GM20000 (cell line): ENCODE data around the gene SURF2.
A peak's percentile ranks its signal among the peaks of the same experiment; 100 is the strongest.

ENCODE experiments used
- DNase-seq: peaks from one replicate; pipeline ENCODE4 v3.0.0; 2012; ENCODE audit warnings: low spot score
- TF ChIP-seq, protein P1 (sequence below): IDR thresholded peaks from 2 replicates; pipeline ENCODE4 v1.5.1; 2012; ENCODE audit warnings: mild to moderate bottlenecking, control low read depth; ENCODE audit errors: extremely low read depth, missing control alignments

Gene SURF2

DNA sequence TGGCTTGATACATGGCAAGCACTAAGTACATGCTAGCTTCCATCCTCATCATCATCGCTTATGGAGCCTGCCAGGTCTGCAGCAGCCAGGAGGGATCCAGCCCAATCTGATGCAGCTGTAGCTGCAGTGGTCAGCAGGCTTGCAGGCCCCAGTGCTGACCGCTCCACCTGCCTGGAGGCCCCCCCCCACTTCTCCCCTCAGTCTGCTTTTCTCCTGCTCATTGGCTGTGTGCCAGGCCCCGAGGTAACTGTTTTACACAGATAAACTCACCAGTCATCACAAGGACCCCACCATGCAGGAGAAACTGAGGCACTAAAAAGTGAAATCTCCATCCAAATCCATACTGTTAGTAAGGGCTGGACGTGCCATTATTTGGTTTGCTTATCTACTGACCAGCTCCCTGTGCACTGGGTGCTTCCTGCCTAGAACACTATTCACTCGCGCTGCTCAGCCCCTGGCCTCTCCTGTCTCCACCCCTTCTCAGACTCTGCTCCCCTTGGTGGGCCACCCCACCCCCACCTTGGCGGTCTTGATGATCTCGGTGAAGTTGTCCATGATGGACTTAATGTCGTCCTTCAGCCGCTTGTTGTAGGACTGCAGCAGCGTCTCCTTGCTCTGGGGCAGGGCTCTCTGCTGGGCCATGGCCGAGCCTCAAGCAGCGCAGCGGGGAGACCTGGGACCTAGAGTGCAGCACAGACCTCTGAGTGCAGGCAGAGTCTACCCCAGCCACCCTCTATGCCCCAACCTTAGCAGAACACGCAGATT lies 10.1 kb upstream of the SURF2 start:
- TF ChIP-seq, protein P1, sequence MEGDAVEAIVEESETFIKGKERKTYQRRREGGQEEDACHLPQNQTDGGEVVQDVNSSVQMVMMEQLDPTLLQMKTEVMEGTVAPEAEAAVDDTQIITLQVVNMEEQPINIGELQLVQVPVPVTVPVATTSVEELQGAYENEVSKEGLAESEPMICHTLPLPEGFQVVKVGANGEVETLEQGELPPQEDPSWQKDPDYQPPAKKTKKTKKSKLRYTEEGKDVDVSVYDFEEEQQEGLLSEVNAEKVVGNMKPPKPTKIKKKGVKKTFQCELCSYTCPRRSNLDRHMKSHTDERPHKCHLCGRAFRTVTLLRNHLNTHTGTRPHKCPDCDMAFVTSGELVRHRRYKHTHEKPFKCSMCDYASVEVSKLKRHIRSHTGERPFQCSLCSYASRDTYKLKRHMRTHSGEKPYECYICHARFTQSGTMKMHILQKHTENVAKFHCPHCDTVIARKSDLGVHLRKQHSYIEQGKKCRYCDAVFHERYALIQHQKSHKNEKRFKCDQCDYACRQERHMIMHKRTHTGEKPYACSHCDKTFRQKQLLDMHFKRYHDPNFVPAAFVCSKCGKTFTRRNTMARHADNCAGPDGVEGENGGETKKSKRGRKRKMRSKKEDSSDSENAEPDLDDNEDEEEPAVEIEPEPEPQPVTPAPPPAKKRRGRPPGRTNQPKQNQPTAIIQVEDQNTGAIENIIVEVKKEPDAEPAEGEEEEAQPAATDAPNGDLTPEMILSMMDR: no peak
- no peak for DNase-seq

DNA sequence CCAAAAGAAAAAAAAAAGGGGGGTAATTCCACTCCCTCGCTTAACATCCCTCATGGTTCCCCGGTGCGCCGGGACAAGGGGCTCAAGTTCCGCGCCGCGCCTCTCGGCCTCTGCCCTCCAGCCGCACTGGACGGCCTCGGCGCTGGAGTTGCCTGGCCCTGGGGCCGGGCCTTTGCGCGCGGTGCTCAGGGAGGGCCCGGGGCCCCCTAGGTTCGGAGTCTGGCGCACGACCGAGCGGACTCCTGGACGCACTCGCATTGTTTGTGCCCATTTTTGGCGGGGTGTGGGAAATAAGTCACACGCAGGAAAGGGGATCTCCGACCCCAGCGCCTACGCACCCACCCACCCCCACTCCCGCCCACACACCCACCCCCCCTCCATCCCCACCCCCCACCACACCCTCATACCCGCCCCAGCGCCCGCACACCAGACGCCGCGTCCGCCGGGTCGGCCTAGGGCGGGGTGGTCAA lies 8.8 kb upstream of the SURF2 start:
- peak; percentile 80 for DNase-seq
- TF ChIP-seq, protein P1: no peak

DNA sequence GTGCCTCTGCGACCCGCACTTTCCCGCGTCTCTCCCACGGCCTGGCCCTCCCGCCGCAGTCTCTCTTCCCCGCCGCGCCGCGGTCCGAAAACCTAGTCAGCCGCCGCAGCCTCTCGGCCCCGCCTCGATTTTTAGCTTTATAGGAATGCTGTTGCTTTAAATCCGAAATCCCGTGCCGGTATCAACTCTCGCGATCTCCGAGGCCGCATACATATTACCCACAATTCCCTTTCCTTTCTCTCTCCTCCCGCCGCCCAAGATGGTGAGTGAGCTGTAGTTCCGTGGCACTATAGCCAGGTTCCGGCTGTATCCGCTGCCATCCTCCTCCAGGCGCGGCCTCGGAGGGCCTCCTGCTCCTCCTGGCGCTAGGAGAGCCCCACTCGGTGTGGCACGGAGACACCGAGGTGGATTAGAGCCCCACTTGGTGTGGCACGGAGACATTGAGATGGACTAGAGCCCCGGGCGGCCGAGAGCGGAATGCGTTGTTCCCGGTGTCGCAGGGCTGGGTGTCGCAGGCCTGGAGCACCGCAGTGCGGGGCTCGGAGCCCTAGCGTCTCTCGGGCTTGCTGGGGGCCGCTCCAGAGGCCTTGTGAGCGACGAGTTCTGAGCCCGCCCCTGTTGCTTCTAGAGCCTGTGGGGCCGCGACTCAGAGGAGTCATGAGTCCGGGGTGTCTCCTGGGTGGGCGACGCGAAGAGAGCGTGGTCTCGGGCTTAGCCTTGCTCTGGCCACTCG lies 8.2 kb upstream of the SURF2 start, which contains the start of the genes MED22 and RPL7A:
TSS of gene MED22 (minus strand) at position 147 of the 733 bp plus-strand sequence. CDS start 1,469 bp downstream, outside the sequence.
TSS of gene RPL7A (plus strand) at position 234 of the 733 bp plus-strand sequence. CDS start at position 260, 26 bp downstream.
- DNase-seq: peak; percentile 96

DNA sequence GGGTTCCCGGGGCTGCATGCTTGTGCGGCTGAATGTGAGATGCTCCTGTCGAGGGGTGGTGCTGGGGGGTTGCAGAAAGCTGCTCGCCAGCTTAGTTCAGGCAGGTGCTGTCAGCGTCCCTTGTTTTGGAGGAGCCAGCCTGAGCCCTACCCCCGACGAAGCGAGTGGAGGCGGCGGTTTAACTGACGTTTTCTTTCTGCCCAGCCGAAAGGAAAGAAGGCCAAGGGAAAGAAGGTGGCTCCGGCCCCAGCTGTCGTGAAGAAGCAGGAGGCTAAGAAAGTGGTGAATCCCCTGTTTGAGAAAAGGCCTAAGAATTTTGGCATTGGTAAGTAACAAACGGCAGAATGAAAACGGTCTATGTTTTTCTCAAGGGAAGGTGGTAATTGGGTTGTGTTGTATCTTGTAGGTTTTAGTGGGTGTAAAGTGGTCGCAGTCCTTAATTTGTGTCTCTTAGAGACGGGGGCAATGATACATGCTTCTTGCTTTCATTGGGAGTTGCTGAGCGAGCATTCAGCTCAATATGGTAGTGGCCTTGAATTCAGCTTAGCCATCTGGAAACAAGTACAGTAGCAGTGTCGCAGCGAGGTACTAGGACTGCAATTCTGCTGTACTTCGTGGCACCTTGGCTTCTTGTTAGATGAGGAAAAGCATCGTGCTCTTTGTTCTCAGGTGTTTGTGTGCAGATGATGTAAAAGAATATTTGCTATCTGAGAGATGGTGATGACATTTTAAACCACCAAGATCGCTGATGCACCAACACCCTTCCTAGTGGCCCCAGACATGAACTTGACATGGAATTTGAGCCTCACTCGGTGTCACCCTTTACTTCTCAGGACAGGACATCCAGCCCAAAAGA lies 7.4 kb upstream of the SURF2 start:
- no peak for DNase-seq
- TF ChIP-seq, protein P1: no peak

More for the DNA sequence above, 8.2 kb upstream of the SURF2 start, which contains the start of the genes MED22 and RPL7A:
- TF ChIP-seq, protein P1: no peak

DNA sequence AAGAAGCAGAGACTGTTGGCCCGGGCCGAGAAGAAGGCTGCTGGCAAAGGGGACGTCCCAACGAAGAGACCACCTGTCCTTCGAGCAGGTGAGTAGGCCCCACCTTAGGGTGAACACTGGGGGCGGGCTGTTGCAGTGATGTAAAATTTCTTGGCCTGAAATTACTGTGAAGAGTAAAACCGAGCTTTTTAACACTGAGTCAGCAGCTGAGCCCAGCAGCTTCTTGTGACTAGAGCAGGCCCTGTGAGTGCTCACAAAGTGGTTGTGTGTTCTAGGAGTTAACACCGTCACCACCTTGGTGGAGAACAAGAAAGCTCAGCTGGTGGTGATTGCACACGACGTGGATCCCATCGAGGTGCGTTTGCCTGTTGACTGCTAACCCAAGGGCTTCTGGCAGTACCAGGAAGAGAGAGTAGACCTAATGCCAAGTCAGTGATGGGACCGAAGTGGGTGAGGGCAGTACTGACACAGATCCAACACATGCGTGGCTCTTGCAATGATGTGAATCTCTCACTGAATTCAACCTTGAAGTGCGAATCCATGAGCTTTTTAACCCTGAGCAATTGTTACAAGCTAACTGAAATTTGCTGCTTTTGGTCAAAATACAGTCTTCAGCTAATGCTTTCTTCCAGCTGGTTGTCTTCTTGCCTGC lies 6.3 kb upstream of the SURF2 start:
- DNase-seq: no peak

DNA sequence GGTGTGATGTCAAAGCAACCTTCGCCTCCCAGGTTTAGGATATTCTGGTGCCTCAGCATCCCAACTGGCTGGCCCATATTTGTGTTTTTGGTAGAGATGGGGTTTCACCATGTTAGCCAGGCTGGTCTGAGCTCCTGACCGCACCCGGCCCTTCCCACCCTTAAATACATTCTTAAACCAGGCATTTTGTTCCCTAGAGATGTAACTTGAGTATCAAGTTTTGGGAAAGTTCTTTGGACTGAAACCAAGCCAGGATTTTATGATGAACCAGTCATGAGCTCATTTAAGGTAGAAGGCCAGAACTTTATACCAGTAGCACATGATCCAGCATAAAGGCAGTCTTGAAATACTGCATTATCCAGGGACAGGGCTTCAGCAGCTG lies 4.8 kb upstream of the SURF2 start:
- TF ChIP-seq, protein P1: no peak

More for the DNA sequence above, 6.3 kb upstream of the SURF2 start:
- TF ChIP-seq, protein P1: no peak

More for the DNA sequence above, 4.8 kb upstream of the SURF2 start:
- DNase-seq: no peak
